Ovary (tissue), 3 donors: ENCODE data around the gene TMEFF1.

ENCODE experiments used
- CTCF ChIP-seq, 3 donors: fragments of 450-650 bp in 2 of 3; fragments of 200-600 bp in 1 of 3; IDR thresholded peaks; one replicate each; pipeline versions ENCODE4 v1.5.1 to v1.8.0; 2016 to 2022; ENCODE audit warnings: antibody characterized with exemption in 3 of 3, mild to moderate bottlenecking in 1 of 3
- EP300 ChIP-seq: sonication (generic); formaldehyde crosslinking; IDR thresholded peaks from one replicate; pipeline ENCODE4 v1.6.1; 2017; ENCODE audit warnings: antibody characterized with exemption
- POLR2A ChIP-seq: fragments of 450-650 bp; IDR thresholded peaks from one replicate; pipeline ENCODE4 v1.6.1; 2017; ENCODE audit warnings: antibody characterized with exemption, mild to moderate bottlenecking, moderate library complexity
- donor health status: DM: no; HTN: no; CAD: no.

DNA sequence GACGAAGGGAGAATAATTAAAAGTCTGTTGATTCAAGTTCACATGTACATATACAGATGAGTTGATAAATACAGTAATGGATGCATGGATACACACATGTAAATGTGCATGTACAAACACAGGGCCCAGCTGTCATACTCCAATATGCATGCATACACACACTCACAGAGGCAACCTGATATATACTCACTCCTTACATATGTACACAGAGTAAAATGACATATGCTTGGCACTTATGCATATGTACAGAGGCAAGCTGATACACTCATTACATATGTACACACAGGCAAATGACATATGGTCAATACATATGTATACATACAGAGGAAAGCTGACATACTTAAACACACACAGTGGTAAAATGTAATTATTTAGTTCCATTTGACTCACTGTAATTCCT, 7.2 kb upstream of the TMEFF1 start:
- TF ChIP-seq CTCF (IDR thresholded peaks at IDR 0.05), result no peak
- TF ChIP-seq EP300, result no peak
- TF ChIP-seq POLR2A, result no peak
